Measurements from ENCODE around the gene KLF6. TPM values are rescaled to one million over a fixed set of nuclear protein-coding genes. Genes with fewer than 3 reads are reported as not detected.

KLF6 gene
- total and polyA plus RNA-seq, 9 of the 15 experiments (the other 6 are each of a cell fraction or from before 2014, with no cell fraction given), result 3.2 to 23.9 (median 8.0) TPM

GRCh38 chr10:3765146-3765545 is 19.9 kb downstream of the KLF6 start (continued):
- TF ChIP-seq ZNF764 (CRISPR knock-in tag; IDR thresholded peaks at IDR 0.05; ENCODE audit: low read depth), result no peak
- no peak for TF ChIP-seq ETS1 (conservative IDR thresholded peaks at IDR 0.05; ENCODE audit: control insufficient read depth, low read depth, low read length)
- no peak for TF ChIP-seq FOXP4 (CRISPR knock-in tag; IDR thresholded peaks at IDR 0.05; ENCODE audit: borderline replicate concordance)
- peak; percentile 84 for TF ChIP-seq MAFG (tag; conservative IDR thresholded peaks at IDR 0.05)
- TF ChIP-seq ZNF639 (CRISPR knock-in tag; conservative IDR thresholded peaks at IDR 0.05 in 1 of 2, IDR thresholded peaks at IDR 0.05 in 1 of 2), result peak in 1 of 2 experiments; percentile 68; a peak in 1 of 4 replicates
- TF ChIP-seq IRF2 (CRISPR knock-in tag; IDR thresholded peaks at IDR 0.05), result no peak
- TF ChIP-seq TAF9B (IDR thresholded peaks at IDR 0.05; ENCODE audit: partially characterized antibody), result peak; percentile 16
- no peak for TF ChIP-seq TEAD1 (CRISPR knock-in tag; IDR thresholded peaks at IDR 0.05)
- TF ChIP-seq ZNF224 (CRISPR knock-in tag; IDR thresholded peaks at IDR 0.05), result no peak
- TF ChIP-seq LARP7 (IDR thresholded peaks at IDR 0.05), result no peak
- TF ChIP-seq NONO (IDR thresholded peaks at IDR 0.05; ENCODE audit: low read depth in 2 of 2, low read length in 1 of 2), result no peak
- no peak for TF ChIP-seq MITF (IDR thresholded peaks at IDR 0.05)
- 0 out of 2 replicates have a peak, but pooled peaks have one; percentile 27 for TF ChIP-seq ZEB2 (IDR thresholded peaks at IDR 0.05)
- no peak for TF ChIP-seq ZNF740 (CRISPR knock-in tag; IDR thresholded peaks at IDR 0.05)
- TF ChIP-seq ZNF740 (tag; IDR thresholded peaks at IDR 0.05), result no peak
- no peak for TF ChIP-seq NCOR1 (IDR thresholded peaks at IDR 0.05)
- TF ChIP-seq ILK (tag; IDR thresholded peaks at IDR 0.05; ENCODE audit: borderline replicate concordance, low read depth), result no peak
- TF ChIP-seq RBM34 (IDR thresholded peaks at IDR 0.05; ENCODE audit: borderline replicate concordance, insufficient read depth, low read length), result no peak
- TF ChIP-seq NFIX (CRISPR knock-in tag; IDR thresholded peaks at IDR 0.05; ENCODE audit: low read depth), result no peak
- peak; percentile 64; the same call in 1 of the 2 replicates for TF ChIP-seq JUND (IDR thresholded peaks at IDR 0.05; ENCODE audit: borderline replicate concordance, low read depth, low read length)
- TF ChIP-seq JUND (tag; IDR thresholded peaks at IDR 0.05; ENCODE audit: borderline replicate concordance, low read depth, low read length), result peak; percentile 40; the same call in 1 of the 3 replicates

Measured in K562 (cell line).